Spleen (tissue), 11 donors: ENCODE results near the gene KRT83. TPM values are rescaled to one million over a fixed set of nuclear protein-coding genes. Genes with fewer than 3 reads are reported as not detected.

ENCODE experiments used
- DNase-seq: peaks from one replicate; pipeline ENCODE4 v3.0.0-alpha.2; 2020
- H3K27ac ChIP-seq, 8 donors: fragments of 200-600 bp; sonication (generic) in 7 of 8; 1 replicate in 4 of 8; 2 replicates in 4 of 8; pipeline versions ENCODE4 v1.5.0 to v1.8.0; 2016 to 2021; ENCODE audit warnings: inconsistent platforms in 4 of 8, mild to moderate bottlenecking in 4 of 8, moderate library complexity in 1 of 8
- H3K27me3 ChIP-seq, 7 donors: fragments of 200-600 bp; sonication (generic) in 6 of 7; replicated peaks in 1 of 7; 1 replicate in 4 of 7; 2 replicates in 3 of 7; pipeline versions ENCODE4 v1.5.0 to v1.8.0; 2016 to 2021; ENCODE audit warnings: inconsistent platforms in 3 of 7, mild to moderate bottlenecking in 1 of 7
- H3K36me3 ChIP-seq, 6 donors: fragments of 200-600 bp; sonication (generic) in 5 of 6; 1 replicate in 4 of 6; 2 replicates in 2 of 6; pipeline versions ENCODE4 v1.5.0 to v1.8.0; 2016 to 2021; ENCODE audit warnings: inconsistent platforms in 2 of 6
- H3K4me1 ChIP-seq, 6 donors: fragments of 200-600 bp; sonication (generic) in 5 of 6; 1 replicate in 3 of 6; 2 replicates in 3 of 6; pipeline versions ENCODE4 v1.5.0 to v1.8.0; 2016 to 2021; ENCODE audit warnings: inconsistent platforms in 3 of 6
- H3K4me3 ChIP-seq, 8 donors: fragments of 200-600 bp; sonication (generic) in 7 of 8; 1 replicate in 4 of 8; 2 replicates in 4 of 8; pipeline versions ENCODE4 v1.5.0 to v1.8.0; 2016 to 2021; ENCODE audit warnings: inconsistent platforms in 4 of 8, mild to moderate bottlenecking in 4 of 8, moderate library complexity in 2 of 8
- H3K9me3 ChIP-seq, 8 donors: fragments of 200-600 bp; sonication (generic) in 7 of 8; 1 replicate in 4 of 8; 2 replicates in 4 of 8; pipeline versions ENCODE4 v1.5.0 to v1.8.0; 2016 to 2021; ENCODE audit warnings: inconsistent platforms in 4 of 8
- CTCF ChIP-seq, 11 experiments: fragments of 200-600 bp in 7 of 11; fragments of 450-650 bp in 4 of 11; sonication (generic) in 4 of 11; IDR thresholded peaks in 8 of 11; conservative IDR thresholded peaks in 3 of 11; 1 replicate in 7 of 11; 2 replicates in 4 of 11; pipeline versions ENCODE4 v1.4.0 to v1.8.0; 2016 to 2021; ENCODE audit warnings: antibody characterized with exemption in 11 of 11, inconsistent platforms in 4 of 11, mild to moderate bottlenecking in 1 of 11
- POLR2A ChIP-seq, 3 donors: fragments of 450-650 bp; IDR thresholded peaks; one replicate each; pipeline ENCODE4 v1.5.1; 2017; ENCODE audit warnings: antibody characterized with exemption in 3 of 3, mild to moderate bottlenecking in 1 of 3
- POLR2AphosphoS5 ChIP-seq, 3 donors: sonication (generic); formaldehyde crosslinking; IDR thresholded peaks; one replicate each; pipeline ENCODE4 v1.5.1; 2017; ENCODE audit warnings: antibody characterized with exemption in 3 of 3
- WGBS, 5 donors: extraction: QIAGEN DNeasy Blood & Tissue Kit in 3 of 5; methylation state at CpG; one replicate each; pipeline versions ENCODE4 v1.1.5 to v1.1.7; 2013 to 2018; 5-methylcytosine and 5-hydroxymethylcytosine counted together
- intact Hi-C: fragments of 100-400 bp; cut with DNase I; formaldehyde crosslinking; loops from one replicate; pipeline ENCODE4 v1.15.0; 2023; ENCODE audit warnings: low total_unique reads
- polyA plus RNA-seq, 3 donors: library from polyadenylated mRNA; stranded (reverse); fragments of 200-250 nt; gene quantifications; one replicate each; pipeline ENCODE4 v1.2.1, GENCODE V29; 2013
- total RNA-seq, 7 donors: library from RNA; depleted of rRNA in 3 of 7; stranded (reverse); fragments of >200 nt in 3 of 7; fragmentation: NEBNext Ultra II Directional in 4 of 7; extraction: Animal tissue kit (Norgen Biotek cat#: 25700) in 4 of 7; gene quantifications; one replicate each; pipeline versions ENCODE4 v1.1.0 to v1.2.1, GENCODE V29; 2016 to 2021
- donor health status: healthy with polysubstance abuse.
- donor health status: DM: no; HTN: no; CAD: no; lungs with moderate emphysema.
- donor health status: DM: no; HTN: no; CAD: no.
- donor health status: Bipolar disorder and iron deficiency.
- donor health status: healthy.
- donor health status: DM: no; HTN: no; CAD: no.
- donor health status: DM: yes; HTN: yes; CAD: no.

The KRT83 gene
- total and polyA plus RNA-seq, 10 donors = not detected

DNA sequence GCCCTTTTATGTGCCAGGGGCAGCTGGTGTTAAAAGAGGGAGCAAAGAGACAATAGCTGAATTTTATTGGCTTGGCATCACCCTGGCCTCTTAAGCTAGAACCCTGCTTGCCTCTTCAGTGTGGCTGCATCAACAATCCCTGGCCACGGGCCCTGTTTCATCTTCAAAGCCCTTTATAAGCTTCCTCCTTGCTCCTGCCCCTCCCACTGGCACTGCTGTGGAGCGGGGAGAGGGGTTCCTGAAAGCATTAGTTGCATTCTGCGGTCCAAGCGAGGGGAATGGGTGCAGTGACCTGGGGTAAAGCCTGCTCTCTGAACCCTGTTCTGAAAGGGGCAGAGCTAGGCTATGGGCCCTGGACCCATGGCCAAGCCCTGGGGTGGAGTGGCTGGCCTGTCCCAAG lies 220 bp upstream of the KRT83 start:
- WGBS, 5 donors = 21 to 72% (median 57%) methylated on average over 4 of the region's 4 CpGs
- Histone ChIP-seq H3K4me1 (no peaks in the 10 kb centered on the region), H3K27ac (no peak overlapping the region), H3K4me3 (no peak overlapping the region), H3K9me3 (no peaks in the 10 kb centered on the region), H3K36me3 (no peaks in the 10 kb centered on the region), H3K27me3 (peaks cover 0 to 56% (median 7%) of the 10 kb centered on the region in 7 donors)
- TF ChIP-seq POLR2AphosphoS5 (IDR thresholded peaks at IDR 0.05) (no peak), POLR2A (IDR thresholded peaks at IDR 0.05) (no peak), CTCF (IDR thresholded peaks at IDR 0.05 in 8 of 11, conservative IDR thresholded peaks at IDR 0.05 in 3 of 11) (no peak)
- intact Hi-C loops = no loop called here
- DNase-seq = peak; percentile 42

DNA sequence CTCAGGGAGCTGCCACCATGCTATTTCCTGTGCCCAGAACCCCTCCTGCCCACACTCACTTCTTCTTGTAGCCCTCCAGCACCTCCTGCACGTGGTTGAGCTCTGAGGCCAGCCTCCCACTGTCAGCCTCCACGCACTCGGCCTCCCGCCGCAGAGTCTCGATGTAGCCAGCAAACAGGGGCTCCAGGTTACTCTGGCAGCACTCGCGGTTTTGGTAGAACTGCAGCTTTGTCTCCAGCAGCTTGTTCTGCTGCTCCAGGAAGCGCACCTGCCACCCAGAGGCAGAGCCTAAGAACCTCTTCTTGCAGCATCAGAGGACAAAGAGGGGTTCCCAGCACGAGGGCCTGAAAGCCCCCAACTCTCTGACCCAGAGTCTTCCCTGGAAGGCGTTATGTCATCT lies 2.1 kb downstream of the KRT83 start:
- Histone ChIP-seq H3K4me1 (no peaks in the 10 kb centered on the region), H3K27me3 (peaks cover 0 to 45% (median 7%) of the 10 kb centered on the region in 7 donors), H3K27ac (no peak overlapping the region), H3K4me3 (no peak overlapping the region), H3K9me3 (no peaks in the 10 kb centered on the region), H3K36me3 (no peaks in the 10 kb centered on the region)
- DNase-seq = peak; percentile 62
- WGBS, 5 donors = 72 to 77% (median 73%) methylated on average over 11 of the region's 11 CpGs
- intact Hi-C loops = no loop called here
- TF ChIP-seq CTCF (IDR thresholded peaks at IDR 0.05 in 8 of 11, conservative IDR thresholded peaks at IDR 0.05 in 3 of 11) (no peak), POLR2A (IDR thresholded peaks at IDR 0.05) (no peak), POLR2AphosphoS5 (IDR thresholded peaks at IDR 0.05) (no peak)

GRCh38 chr12:52318241-52318990 lies 2.8 kb downstream of the KRT83 start:
- H3K4me1 ChIP-seq = no peaks in the 10 kb centered on the region
- no peak overlapping the region for H3K27ac ChIP-seq
- no peaks in the 10 kb centered on the region for H3K36me3 ChIP-seq
- no peak for TF ChIP-seq CTCF (IDR thresholded peaks at IDR 0.05 in 8 of 11, conservative IDR thresholded peaks at IDR 0.05 in 3 of 11)
- TF ChIP-seq POLR2A (IDR thresholded peaks at IDR 0.05) = no peak
- no peak for TF ChIP-seq POLR2AphosphoS5 (IDR thresholded peaks at IDR 0.05)
- WGBS, 5 donors = 77 to 90% (median 81%) methylated on average over 11 of the region's 11 CpGs
- H3K27me3 ChIP-seq = peaks cover 0 to 41% (median 7%) of the 10 kb centered on the region in 7 donors
- H3K4me3 ChIP-seq = no peak overlapping the region
- H3K9me3 ChIP-seq = no peaks in the 10 kb centered on the region
- DNase-seq = peak; percentile 44
- intact Hi-C loops = no loop called here

DNA sequence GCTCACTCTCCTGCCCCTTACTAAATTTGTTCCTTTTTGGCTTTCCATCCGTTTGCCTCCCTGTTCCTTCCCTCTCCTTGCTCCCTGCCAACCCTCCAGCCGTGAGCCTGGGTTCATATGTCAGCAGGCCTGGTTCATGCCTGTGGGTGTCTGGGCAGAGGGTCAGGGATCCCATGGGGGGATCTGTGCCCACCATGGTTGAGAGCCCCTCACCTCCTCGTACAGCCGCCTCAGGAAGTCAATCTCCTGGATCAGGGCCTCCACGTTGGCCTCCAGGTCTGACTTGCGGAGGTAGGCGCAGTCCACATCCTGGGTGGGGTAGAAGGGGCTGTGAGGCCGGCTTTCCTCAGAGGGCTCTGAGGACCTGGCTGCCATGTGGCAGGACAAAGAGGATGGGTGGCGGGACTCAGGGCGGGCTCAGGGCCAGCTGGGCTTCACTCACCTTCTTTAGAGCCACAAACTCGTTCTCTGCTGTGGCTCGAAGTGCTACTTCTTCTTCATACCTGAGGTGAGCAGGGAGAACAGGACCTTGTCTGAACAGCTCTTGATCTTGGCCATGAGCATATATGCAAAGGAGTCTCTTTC lies 3.6 kb downstream of the KRT83 start:
- peak; percentile 51 for DNase-seq
- H3K4me1 ChIP-seq = no peaks in the 10 kb centered on the region

More for the DNA sequence above, 3.6 kb downstream of the KRT83 start:
- H3K27ac ChIP-seq = no peak overlapping the region
- intact Hi-C loops = no loop called here
- H3K4me3 ChIP-seq = no peak overlapping the region
- H3K36me3 ChIP-seq = no peaks in the 10 kb centered on the region
- 77 to 84% (median 80%) methylated on average over 12 of the region's 12 CpGs for WGBS, 5 donors
- H3K9me3 ChIP-seq = no peaks in the 10 kb centered on the region
- peaks cover 0 to 41% (median 7%) of the 10 kb centered on the region in 7 donors for H3K27me3 ChIP-seq
- TF ChIP-seq CTCF (IDR thresholded peaks at IDR 0.05 in 8 of 11, conservative IDR thresholded peaks at IDR 0.05 in 3 of 11) (no peak), POLR2AphosphoS5 (IDR thresholded peaks at IDR 0.05) (no peak), POLR2A (IDR thresholded peaks at IDR 0.05) (no peak)
